Lower leg skin (tissue), 4 donors: Measurements from ENCODE around the gene CHRM1. TPM values are rescaled to one million over a fixed set of nuclear protein-coding genes. Genes with fewer than 3 reads are reported as not detected.

ENCODE experiments used
- DNase-seq, 2 donors: peaks; one replicate each; pipeline ENCODE4 v3.0.0-alpha.2; 2019; ENCODE audit warnings: low spot score in 2 of 2
- H3K4me3 ChIP-seq: fragments of 200-600 bp; sonication (generic); 2 replicates; pipeline ENCODE4 v1.5.1; 2017; ENCODE audit warnings: mild to moderate bottlenecking, low read depth; ENCODE audit not compliant: poor library complexity, severe bottlenecking
- CTCF ChIP-seq, 3 donors: fragments of 450-650 bp; IDR thresholded peaks; one replicate each; pipeline ENCODE4 v1.5.1; 2016; ENCODE audit warnings: antibody characterized with exemption in 3 of 3, mild to moderate bottlenecking in 3 of 3, moderate library complexity in 2 of 3
- POLR2A ChIP-seq, 2 donors: fragments of 450-650 bp; IDR thresholded peaks; one replicate each; pipeline ENCODE4 v1.6.1; 2016 to 2017; ENCODE audit warnings: antibody characterized with exemption in 2 of 2, mild to moderate bottlenecking in 1 of 2, moderate library complexity in 1 of 2
- WGBS, 2 donors: methylation state at CpG; one replicate each; pipeline ENCODE4 v1.1.5; 2018; 5-methylcytosine and 5-hydroxymethylcytosine counted together
- intact Hi-C: fragments of 100-400 bp; cut with DNase I; formaldehyde crosslinking; loops from one replicate; pipeline ENCODE4 v1.15.0; 2023; ENCODE audit warnings: low total_unique reads
- total RNA-seq, 4 donors: library from RNA; depleted of rRNA; stranded (reverse); fragments of >200 nt; gene quantifications; one replicate each; pipeline ENCODE4 v1.1.0, GENCODE V29; 2016

CHRM1 gene
- total RNA-seq, 4 donors from 2014 or later: 1.5 to 7.6 (median 4.5) TPM

GRCh38 chr11:62905296-62905695, 15.9 kb downstream of the CHRM1 start:
- H3K4me3 ChIP-seq: no peak overlapping the region
- DNase-seq: no peak
- WGBS, 2 donors: 22 to 24% methylated on average over 3 of the region's 3 CpGs
- intact Hi-C loops: no loop called here
- TF ChIP-seq CTCF (IDR thresholded peaks at IDR 0.05) (no peak), POLR2A (IDR thresholded peaks at IDR 0.05) (no peak)

- H3K4me3 ChIP-seq: no peak overlapping the region
- intact Hi-C loops: no loop called here
- no peak for DNase-seq
- no peak for TF ChIP-seq CTCF (IDR thresholded peaks at IDR 0.05)
- TF ChIP-seq POLR2A (IDR thresholded peaks at IDR 0.05): no peak
- WGBS, 2 donors: 38 to 42% methylated on average over 1 of the region's 1 CpG
Observed at GRCh38 chr11:62902932-62903331, 18.2 kb downstream of the CHRM1 start.

- H3K4me3 ChIP-seq: no peak overlapping the region
- TF ChIP-seq POLR2A (IDR thresholded peaks at IDR 0.05) (no peak), CTCF (IDR thresholded peaks at IDR 0.05) (no peak)
Observed at GRCh38 chr11:62898027-62898426, 23.1 kb downstream of the CHRM1 start.

GRCh38 chr11:62897311-62897710, 23.9 kb downstream of the CHRM1 start:
- intact Hi-C loops: no loop called here
- 54 to 66% methylated on average over 2 of the region's 2 CpGs for WGBS, 2 donors

More at GRCh38 chr11:62898027-62898426, 23.1 kb downstream of the CHRM1 start:
- DNase-seq: no peak
- intact Hi-C loops: no loop called here

GRCh38 chr11:62896049-62896448, 25.1 kb downstream of the CHRM1 start:
- intact Hi-C loops: no loop called here
- H3K4me3 ChIP-seq: no peak overlapping the region
- no peak for DNase-seq
- WGBS, 2 donors: 41 to 47% methylated on average over 10 of the region's 10 CpGs
- no peak for TF ChIP-seq CTCF (IDR thresholded peaks at IDR 0.05)
- no peak for TF ChIP-seq POLR2A (IDR thresholded peaks at IDR 0.05)

More at GRCh38 chr11:62897311-62897710, 23.9 kb downstream of the CHRM1 start:
- TF ChIP-seq POLR2A (IDR thresholded peaks at IDR 0.05): no peak
- TF ChIP-seq CTCF (IDR thresholded peaks at IDR 0.05): no peak
- DNase-seq: no peak
- H3K4me3 ChIP-seq: no peak overlapping the region

- H3K4me3 ChIP-seq: no peak overlapping the region
- DNase-seq: no peak
- no peak for TF ChIP-seq POLR2A (IDR thresholded peaks at IDR 0.05)
- TF ChIP-seq CTCF (IDR thresholded peaks at IDR 0.05): no peak
- 61 to 66% methylated on average over 6 of the region's 6 CpGs for WGBS, 2 donors
- intact Hi-C loops: no loop called here
Observed at GRCh38 chr11:62895501-62895900, 25.7 kb downstream of the CHRM1 start.
